Epithelial cell of esophagus (primary cell): ENCODE measurements around the gene KCNK7.

Experiments
- DNase-seq: peaks from one replicate; pipeline ENCODE4 v3.0.0; 2010; ENCODE audit warnings: low read depth
- H3K4me3 ChIP-seq: 2 replicates; pipeline ENCODE4 v1.5.1; 2011; ENCODE audit warnings: mild to moderate bottlenecking, low read length, control low read depth
- CTCF ChIP-seq: IDR thresholded peaks from 2 replicates; pipeline ENCODE4 v1.5.1; 2011; ENCODE audit warnings: low read depth, mild to moderate bottlenecking, low read length, control low read depth, inconsistent platforms; ENCODE audit not compliant: insufficient read depth; ENCODE audit errors: missing control alignments

The KCNK7 gene

GRCh38 chr11:65613091-65613928 lies 17.7 kb upstream of the KCNK7 start:
- no peak for DNase-seq

GRCh38 chr11:65612691-65613090 lies 17.1 kb upstream of the KCNK7 start:
- peak overlapping the region; percentile 98 for H3K4me3 ChIP-seq
- TF ChIP-seq CTCF, result no peak
- DNase-seq, result no peak

More at GRCh38 chr11:65613091-65613928, 17.7 kb upstream of the KCNK7 start:
- H3K4me3 ChIP-seq, result peak overlapping the region; percentile 98
- TF ChIP-seq CTCF, result no peak

- no peak for DNase-seq
- H3K4me3 ChIP-seq, result no peak overlapping the region
- no peak for TF ChIP-seq CTCF
These were observed 16.4 kb upstream of the KCNK7 start for GRCh38 chr11:65611758-65612603.

GRCh38 chr11:65611028-65611757 lies 15.6 kb upstream of the KCNK7 start:
- no peak for DNase-seq
- H3K4me3 ChIP-seq, result no peak overlapping the region
- TF ChIP-seq CTCF, result no peak

GRCh38 chr11:65610404-65610803 lies 14.8 kb upstream of the KCNK7 start:
- DNase-seq, result no peak
- TF ChIP-seq CTCF, result no peak
- H3K4me3 ChIP-seq, result no peak overlapping the region

- no peak for TF ChIP-seq CTCF
- DNase-seq, result no peak
- no peak overlapping the region for H3K4me3 ChIP-seq
These were observed 14.1 kb upstream of the KCNK7 start for GRCh38 chr11:65609665-65610064.
